ENCODE measurements around the gene FREM1. TPM values are rescaled to one million over a fixed set of nuclear protein-coding genes. Genes with fewer than 3 reads are reported as not detected.

The FREM1 gene
- total and polyA plus RNA-seq, 10 of the 15 experiments (the other 5 are each of a cell fraction or from before 2014, with no cell fraction given) = 0.01 to 0.16 (median 0.08) TPM; not detected in 7

DNA sequence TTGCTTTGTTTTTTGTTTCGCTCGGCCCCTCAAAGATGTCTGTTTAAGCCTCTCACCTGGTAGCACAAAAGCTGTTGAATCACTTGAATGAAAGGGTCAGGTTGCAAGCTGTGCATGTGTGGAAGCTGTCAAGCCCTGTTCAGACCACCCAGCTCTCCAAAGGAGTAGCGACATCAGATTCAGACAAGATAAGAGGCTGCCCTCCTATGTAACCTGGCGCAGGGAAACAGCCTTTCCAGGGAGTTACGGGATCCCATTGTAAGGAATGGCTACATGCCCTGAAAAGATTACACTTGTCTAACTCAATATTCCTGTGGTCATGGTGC is 2.9 kb downstream of the FREM1 start:
- no peaks in the 10 kb centered on the region for H3K79me2 ChIP-seq (ENCODE audit: control insufficient read depth, insufficient read depth, low read length)
- CTCF ChIA-PET = no interaction called here
- RAD21 ChIA-PET (ENCODE audit: unreplicated experiment) = interaction anchor here (0.7 kb wide), 1 partner anchor 26 kb away, joined by 3 read pairs; no protein-coding TSS in a partner anchor
- DNase-seq (ENCODE audit: low read depth, low spot score) (no peak), FAIRE-seq (no peak), ATAC-seq (no peak)
- H3K4me2 ChIP-seq (ENCODE audit: control insufficient read depth, insufficient read depth) = no peak overlapping the region
- no peak overlapping the region for H2AFZ ChIP-seq (ENCODE audit: control insufficient read depth, low read depth, low read length)
- H3K27ac ChIP-seq (ENCODE audit: control insufficient read depth, insufficient read depth) = no peak overlapping the region
- SMC1A ChIA-PET (ENCODE audit: uncharacterized antibody, unreplicated experiment) = no interaction called here
- no peak overlapping the region for H3K9ac ChIP-seq (ENCODE audit: control insufficient read depth, insufficient read depth, low read length)
- H4K20me1 ChIP-seq (ENCODE audit: control insufficient read depth, insufficient read depth) = no peaks in the 10 kb centered on the region
- H3K9me3 ChIP-seq (replicated peaks; ENCODE audit: control insufficient read depth, insufficient read depth, low read length) = no peaks in the 10 kb centered on the region
- no peaks in the 10 kb centered on the region for H3K4me1 ChIP-seq (ENCODE audit: control insufficient read depth, insufficient read depth, low read length)
- in situ Hi-C loops (cut with MboI) = no loop called here
- BruUV-seq (replicated peaks) = no TSS peak
- H3K4me3 ChIP-seq = no peak overlapping the region
- H3K36me3 ChIP-seq (ENCODE audit: control insufficient read depth in 2 of 2, insufficient read depth in 2 of 2, low read length in 1 of 2) = no peaks in the 10 kb centered on the region
- TF ChIP-seq, protein P1, sequence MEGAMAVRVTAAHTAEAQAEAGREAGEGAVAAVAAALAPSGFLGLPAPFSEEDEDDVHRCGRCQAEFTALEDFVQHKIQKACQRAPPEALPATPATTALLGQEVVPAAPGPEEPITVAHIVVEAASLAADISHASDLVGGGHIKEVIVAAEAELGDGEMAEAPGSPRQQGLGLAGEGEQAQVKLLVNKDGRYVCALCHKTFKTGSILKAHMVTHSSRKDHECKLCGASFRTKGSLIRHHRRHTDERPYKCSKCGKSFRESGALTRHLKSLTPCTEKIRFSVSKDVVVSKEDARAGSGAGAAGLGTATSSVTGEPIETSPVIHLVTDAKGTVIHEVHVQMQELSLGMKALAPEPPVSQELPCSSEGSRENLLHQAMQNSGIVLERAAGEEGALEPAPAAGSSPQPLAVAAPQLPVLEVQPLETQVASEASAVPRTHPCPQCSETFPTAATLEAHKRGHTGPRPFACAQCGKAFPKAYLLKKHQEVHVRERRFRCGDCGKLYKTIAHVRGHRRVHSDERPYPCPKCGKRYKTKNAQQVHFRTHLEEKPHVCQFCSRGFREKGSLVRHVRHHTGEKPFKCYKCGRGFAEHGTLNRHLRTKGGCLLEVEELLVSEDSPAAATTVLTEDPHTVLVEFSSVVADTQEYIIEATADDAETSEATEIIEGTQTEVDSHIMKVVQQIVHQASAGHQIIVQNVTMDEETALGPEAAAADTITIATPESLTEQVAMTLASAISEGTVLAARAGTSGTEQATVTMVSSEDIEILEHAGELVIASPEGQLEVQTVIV (IDR thresholded peaks at IDR 0.05; ENCODE audit: borderline replicate concordance, partially characterized antibody) = no peak
- TF ChIP-seq MEF2B (IDR thresholded peaks at IDR 0.05; ENCODE audit: partially characterized antibody, poor library complexity, severe bottlenecking) (no peak), CHD2 (IDR thresholded peaks at IDR 0.05; ENCODE audit: borderline replicate concordance, low read depth, low read length) (no peak), TBL1XR1 (IDR thresholded peaks at IDR 0.05; ENCODE audit: low read depth, low read length) (no peak), FOXK2 (IDR thresholded peaks at IDR 0.05) (no peak)
- 21% methylated on average over 5 of the region's 5 CpGs for WGBS (ENCODE audit: insufficient coverage, insufficient replicate concordance, low lambda C conversion rate, missing lambda C conversion rate)
- intact Hi-C loops (cut with micrococcal nuclease; ENCODE audit: unreplicated experiment) = loop anchor here (2.0 kb wide), 1 partner anchor 19 kb away; no protein-coding TSS in a partner anchor
- POLR2A ChIA-PET = no interaction called here
- no peaks in the 10 kb centered on the region; a peak in 1 of 4 replicates for H3K27me3 ChIP-seq (replicated peaks in 1 of 2; ENCODE audit: control insufficient read depth in 2 of 2, insufficient read depth in 2 of 2, low read length in 1 of 2)
